Jurkat, Clone E6-1 (cell line): Measurements from ENCODE around the gene TMEM240. TPM values are rescaled to one million over a fixed set of nuclear protein-coding genes. Genes with fewer than 3 reads are reported as not detected.

Source experiments
- DNase-seq: peaks from one replicate; pipeline ENCODE4 v3.0.0-alpha.2; 2011; ENCODE audit warnings: low read depth, low spot score
- H3K4me3 ChIP-seq: 2 replicates; pipeline ENCODE4 v1.5.1; 2011; ENCODE audit warnings: mild to moderate bottlenecking, low read length, control low read depth, moderate library complexity
- polyA plus RNA-seq: library from polyadenylated mRNA; unstranded; fragments of >200 nt; gene quantifications from one replicate; pipeline ENCODE4 v1.2.1, GENCODE V29; 2012; ENCODE audit warnings: missing spikeins; ENCODE audit not compliant: insufficient read length, insufficient read depth

TMEM240 gene
- not detected for polyA plus RNA-seq

- no peak for DNase-seq
- no peak within 1 kb of the TSS for H3K4me3 ChIP-seq
Observed at GRCh38 chr1:1540090-1540817, at the start of gene TMEM240. Gene TMEM240, minus strand, starts transcription at chr1:1540624. Its CDS starts 278 bp downstream, at chr1:1540346.

GRCh38 chr1:1583347-1584010, 43.1 kb upstream of the TMEM240 start:
- no peak overlapping the region for H3K4me3 ChIP-seq

GRCh38 chr1:1582585-1583346, 42.3 kb upstream of the TMEM240 start:
- DNase-seq = no peak
- no peak overlapping the region for H3K4me3 ChIP-seq

More at GRCh38 chr1:1583347-1584010, 43.1 kb upstream of the TMEM240 start:
- DNase-seq = no peak

GRCh38 chr1:1578371-1578940, 38.0 kb upstream of the TMEM240 start:
- no peak for DNase-seq
- no peak overlapping the region for H3K4me3 ChIP-seq

- no peak overlapping the region for H3K4me3 ChIP-seq
- DNase-seq = no peak
Observed at GRCh38 chr1:1577367-1578011, 37.1 kb upstream of the TMEM240 start.

- H3K4me3 ChIP-seq = peak within 1 kb of the TSS; percentile 97
- peak; percentile 89 for DNase-seq
Observed at GRCh38 chr1:1574721-1575537, 34.5 kb upstream of the TMEM240 start, which contains the start of gene SSU72. Gene SSU72, minus strand, starts transcription at chr1:1574863. Its CDS starts 306 bp downstream, at chr1:1574557.

GRCh38 chr1:1573843-1574720, 33.7 kb upstream of the TMEM240 start:
- DNase-seq = peak; percentile 62
- H3K4me3 ChIP-seq = peak overlapping the region; percentile 97

- no peak overlapping the region for H3K4me3 ChIP-seq
- no peak for DNase-seq
Observed at GRCh38 chr1:1569341-1569740, 28.9 kb upstream of the TMEM240 start.

GRCh38 chr1:1567891-1568291, 27.5 kb upstream of the TMEM240 start:
- DNase-seq = no peak
- H3K4me3 ChIP-seq = no peak overlapping the region

GRCh38 chr1:1567152-1567875, 26.9 kb upstream of the TMEM240 start:
- H3K4me3 ChIP-seq = no peak overlapping the region
- no peak for DNase-seq

GRCh38 chr1:1565340-1565739, 24.9 kb upstream of the TMEM240 start:
- no peak overlapping the region for H3K4me3 ChIP-seq
- DNase-seq = no peak

- no peak for DNase-seq
- H3K4me3 ChIP-seq = no peak overlapping the region
Observed at GRCh38 chr1:1564268-1564667, 23.8 kb upstream of the TMEM240 start.

GRCh38 chr1:1563688-1564087, 23.3 kb upstream of the TMEM240 start:
- DNase-seq = no peak
- no peak overlapping the region for H3K4me3 ChIP-seq

GRCh38 chr1:1562556-1563195, 22.3 kb upstream of the TMEM240 start:
- no peak overlapping the region for H3K4me3 ChIP-seq
- no peak for DNase-seq

GRCh38 chr1:1561801-1562470, 21.5 kb upstream of the TMEM240 start:
- no peak for DNase-seq
- no peak overlapping the region for H3K4me3 ChIP-seq

- no peak overlapping the region for H3K4me3 ChIP-seq
- DNase-seq = no peak
Observed at GRCh38 chr1:1560178-1560577, 19.8 kb upstream of the TMEM240 start.
